RCC 7860 (cell line): ENCODE measurements around the gene LINC00305.

Experiments used
- DNase-seq: peaks from one replicate; pipeline ENCODE4 v3.0.0-alpha.2; 2015; ENCODE audit warnings: low spot score
- FAIRE-seq: peaks from 2 replicates; lab custom pipeline; 2012; peaks lifted over from hg19 to GRCh38; lab: Jason Lieb, UNC

LINC00305 gene

GRCh38 chr18:64116571-64117175 lies 32.2 kb downstream of the LINC00305 start:
- no peak for FAIRE-seq
- DNase-seq: no peak

- FAIRE-seq (no peak), DNase-seq (no peak)
These were observed 33.0 kb downstream of the LINC00305 start for GRCh38 chr18:64115881-64116280.

GRCh38 chr18:64111950-64112349 lies 36.9 kb downstream of the LINC00305 start:
- DNase-seq (no peak), FAIRE-seq (no peak)

- FAIRE-seq (no peak), DNase-seq (no peak)
These were observed 38.0 kb downstream of the LINC00305 start for GRCh38 chr18:64110692-64111480.

GRCh38 chr18:64103986-64104385 lies 44.9 kb downstream of the LINC00305 start:
- FAIRE-seq (no peak), DNase-seq (no peak)

GRCh38 chr18:64100116-64100922 lies 48.6 kb downstream of the LINC00305 start:
- FAIRE-seq: no peak
- DNase-seq: no peak

- FAIRE-seq: no peak
- no peak for DNase-seq
These were observed 49.6 kb downstream of the LINC00305 start for GRCh38 chr18:64099244-64099643.

GRCh38 chr18:64097497-64097896 lies 51.4 kb downstream of the LINC00305 start:
- DNase-seq (no peak), FAIRE-seq (no peak)

GRCh38 chr18:64095056-64095455 lies 53.8 kb downstream of the LINC00305 start:
- DNase-seq (no peak), FAIRE-seq (no peak)

- FAIRE-seq (no peak), DNase-seq (no peak)
These were observed 54.7 kb downstream of the LINC00305 start for GRCh38 chr18:64094210-64094609.

- no peak for FAIRE-seq
- no peak for DNase-seq
These were observed 57.4 kb downstream of the LINC00305 start for GRCh38 chr18:64091526-64091925.

GRCh38 chr18:64090876-64091275 lies 58.0 kb downstream of the LINC00305 start:
- DNase-seq (no peak), FAIRE-seq (no peak)

GRCh38 chr18:64083916-64084315 lies 65.0 kb downstream of the LINC00305 start:
- no peak for FAIRE-seq
- DNase-seq: no peak

GRCh38 chr18:64082513-64082912 lies 66.4 kb downstream of the LINC00305 start:
- FAIRE-seq: no peak

GRCh38 chr18:64082054-64082453 lies 66.8 kb downstream of the LINC00305 start:
- FAIRE-seq (no peak), DNase-seq (no peak)

More at GRCh38 chr18:64082513-64082912, 66.4 kb downstream of the LINC00305 start:
- no peak for DNase-seq

GRCh38 chr18:64073971-64074370 lies 74.9 kb downstream of the LINC00305 start:
- DNase-seq (no peak), FAIRE-seq (no peak)

- DNase-seq: no peak
- no peak for FAIRE-seq
These were observed 93.9 kb downstream of the LINC00305 start for GRCh38 chr18:64055019-64055418.

- no peak for DNase-seq
- no peak for FAIRE-seq
These were observed 95.6 kb downstream of the LINC00305 start for GRCh38 chr18:64053246-64053645.

- DNase-seq (no peak), FAIRE-seq (no peak)
These were observed 96.1 kb downstream of the LINC00305 start for GRCh38 chr18:64052772-64053171.

GRCh38 chr18:64044616-64045015 lies 104.3 kb downstream of the LINC00305 start:
- FAIRE-seq: no peak
- no peak for DNase-seq

GRCh38 chr18:64042728-64043358 lies 106.0 kb downstream of the LINC00305 start:
- DNase-seq (no peak), FAIRE-seq (no peak)
